ENCODE data around the gene NAXD.

Gene NAXD

GRCh38 chr13:110578363-110578762 lies 37.0 kb upstream of the NAXD start:
- H3K4me1 ChIP-seq (ENCODE audit: control insufficient read depth, insufficient read depth, low read length): peaks cover 28% of the 10 kb centered on the region

DNA sequence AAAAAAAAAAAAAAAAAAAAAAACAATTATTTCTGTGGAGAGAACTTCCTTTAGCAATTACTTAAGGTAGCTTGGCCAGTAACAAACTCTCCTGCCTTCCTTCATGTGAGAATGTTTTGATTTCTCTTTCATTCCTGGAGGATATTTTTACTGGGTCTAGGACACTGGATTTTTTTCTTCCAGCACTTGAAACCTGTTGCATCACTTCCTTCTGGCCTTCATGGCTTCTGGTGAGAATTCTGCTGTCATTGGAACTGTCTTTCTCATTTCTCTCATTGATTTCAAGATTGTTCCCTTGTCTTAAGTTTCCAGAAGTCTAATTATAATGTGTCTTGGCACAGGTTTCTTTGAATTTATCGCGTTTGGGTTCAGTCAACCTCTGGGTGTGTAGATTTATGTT lies 34.5 kb upstream of the NAXD start:
- no peak overlapping the region for H3K9ac ChIP-seq (ENCODE audit: low read length)
- H3K4me3 ChIP-seq (ENCODE audit: low read length): no peak overlapping the region
- peaks cover 17% of the 10 kb centered on the region for H3K4me1 ChIP-seq (ENCODE audit: control insufficient read depth, insufficient read depth, low read length)
- no peaks in the 10 kb centered on the region for H3K27me3 ChIP-seq (ENCODE audit: control insufficient read depth, insufficient read depth, low read length)
- H3K9me3 ChIP-seq (ENCODE audit: control insufficient read depth, low read length): no peaks in the 10 kb centered on the region
- no peaks in the 10 kb centered on the region for H3K36me3 ChIP-seq (ENCODE audit: control insufficient read depth, insufficient read depth, low read length)

More at GRCh38 chr13:110578363-110578762, 37.0 kb upstream of the NAXD start:
- Histone ChIP-seq H3K27me3 (ENCODE audit: control insufficient read depth, insufficient read depth, low read length) (peaks cover under 1% of the 10 kb centered on the region), H3K9me3 (ENCODE audit: control insufficient read depth, low read length) (no peaks in the 10 kb centered on the region), H3K36me3 (ENCODE audit: control insufficient read depth, insufficient read depth, low read length) (no peaks in the 10 kb centered on the region), H3K9ac (ENCODE audit: low read length) (no peak overlapping the region), H3K4me3 (ENCODE audit: low read length) (no peak overlapping the region)

DNA sequence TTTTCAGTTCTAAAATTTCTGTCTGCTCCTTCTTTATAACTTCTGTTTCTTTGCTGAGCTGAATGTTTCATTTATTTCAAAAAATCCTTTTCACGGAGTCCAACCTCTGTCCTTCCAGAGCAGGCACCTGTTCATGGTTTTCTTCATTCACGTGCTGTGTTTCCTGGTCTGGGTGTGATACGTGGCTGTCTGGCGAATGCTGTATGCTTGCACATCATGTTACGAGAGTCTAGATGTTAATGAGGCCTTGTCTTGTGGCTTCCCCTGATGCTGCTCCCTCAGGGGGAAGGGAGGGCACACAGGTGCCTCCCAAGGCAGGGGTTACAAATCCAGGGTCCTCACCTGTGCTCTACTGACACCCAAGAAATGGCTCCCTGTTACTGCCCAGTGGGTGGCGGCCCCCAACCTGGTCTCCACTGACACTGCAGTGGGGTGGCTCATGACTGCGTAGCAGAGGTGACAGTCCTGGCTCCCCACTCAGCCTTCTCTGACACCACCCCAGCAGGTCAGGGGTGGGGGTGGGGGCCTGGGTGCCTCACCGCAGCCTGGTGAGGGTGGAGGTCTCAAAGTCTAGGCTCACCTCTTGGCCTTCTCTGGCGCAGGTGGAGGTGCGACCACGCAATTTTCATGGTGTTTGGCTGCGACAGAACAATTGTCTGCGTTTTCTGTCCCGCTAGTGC lies 33.7 kb upstream of the NAXD start:
- no peak overlapping the region for H3K4me3 ChIP-seq (ENCODE audit: low read length)
- no peak overlapping the region for H3K9ac ChIP-seq (ENCODE audit: low read length)
- H3K9me3 ChIP-seq (ENCODE audit: control insufficient read depth, low read length): no peaks in the 10 kb centered on the region
- no peaks in the 10 kb centered on the region for H3K27me3 ChIP-seq (ENCODE audit: control insufficient read depth, insufficient read depth, low read length)
- peaks cover 11% of the 10 kb centered on the region for H3K4me1 ChIP-seq (ENCODE audit: control insufficient read depth, insufficient read depth, low read length)
- H3K36me3 ChIP-seq (ENCODE audit: control insufficient read depth, insufficient read depth, low read length): no peaks in the 10 kb centered on the region

- Histone ChIP-seq H3K9ac (ENCODE audit: low read length) (no peak overlapping the region), H3K27me3 (ENCODE audit: control insufficient read depth, insufficient read depth, low read length) (no peaks in the 10 kb centered on the region), H3K36me3 (ENCODE audit: control insufficient read depth, insufficient read depth, low read length) (no peaks in the 10 kb centered on the region), H3K4me3 (ENCODE audit: low read length) (no peak overlapping the region), H3K9me3 (ENCODE audit: control insufficient read depth, low read length) (no peaks in the 10 kb centered on the region), H3K4me1 (ENCODE audit: control insufficient read depth, insufficient read depth, low read length) (peaks cover 6% of the 10 kb centered on the region)
Observed at GRCh38 chr13:110582421-110582954, 32.9 kb upstream of the NAXD start.

DNA sequence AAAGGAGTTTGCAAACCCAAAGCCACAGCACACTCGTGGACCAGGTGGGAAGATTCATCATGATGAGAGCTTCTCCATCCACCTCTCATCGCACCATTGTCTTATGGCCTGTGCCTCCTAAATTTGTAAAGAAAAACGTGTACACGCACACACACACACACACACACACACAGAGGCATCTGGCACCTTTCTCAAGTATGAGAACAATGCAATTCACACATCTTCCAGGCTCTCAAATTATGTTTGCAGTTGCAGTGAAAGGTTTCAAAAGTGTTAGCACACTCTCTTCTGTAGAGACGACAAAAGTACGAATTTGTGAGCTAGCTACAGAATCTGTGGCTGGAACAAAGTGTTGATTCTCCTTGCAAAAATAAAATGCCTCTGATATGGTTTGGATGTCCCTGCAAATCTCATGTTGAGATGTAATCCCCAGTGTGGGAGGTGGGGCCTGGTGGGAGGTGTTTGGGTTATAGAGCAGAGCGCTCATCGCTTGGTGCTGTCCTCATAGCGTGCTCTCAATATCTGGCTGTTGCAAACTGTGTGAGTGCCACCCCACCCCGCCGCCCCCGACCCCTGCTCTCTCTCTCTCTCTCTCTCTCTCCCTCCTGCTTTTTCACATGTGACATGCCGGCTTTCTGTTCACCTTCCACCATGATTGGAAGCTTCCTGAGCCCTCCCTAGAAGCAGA lies 32.0 kb upstream of the NAXD start:
- no peaks in the 10 kb centered on the region for H3K27me3 ChIP-seq (ENCODE audit: control insufficient read depth, insufficient read depth, low read length)
- H3K9ac ChIP-seq (ENCODE audit: low read length): no peak overlapping the region
- no peaks in the 10 kb centered on the region for H3K9me3 ChIP-seq (ENCODE audit: control insufficient read depth, low read length)
- H3K4me1 ChIP-seq (ENCODE audit: control insufficient read depth, insufficient read depth, low read length): peaks cover 4% of the 10 kb centered on the region
- H3K36me3 ChIP-seq (ENCODE audit: control insufficient read depth, insufficient read depth, low read length): no peaks in the 10 kb centered on the region
- H3K4me3 ChIP-seq (ENCODE audit: low read length): no peak overlapping the region

DNA sequence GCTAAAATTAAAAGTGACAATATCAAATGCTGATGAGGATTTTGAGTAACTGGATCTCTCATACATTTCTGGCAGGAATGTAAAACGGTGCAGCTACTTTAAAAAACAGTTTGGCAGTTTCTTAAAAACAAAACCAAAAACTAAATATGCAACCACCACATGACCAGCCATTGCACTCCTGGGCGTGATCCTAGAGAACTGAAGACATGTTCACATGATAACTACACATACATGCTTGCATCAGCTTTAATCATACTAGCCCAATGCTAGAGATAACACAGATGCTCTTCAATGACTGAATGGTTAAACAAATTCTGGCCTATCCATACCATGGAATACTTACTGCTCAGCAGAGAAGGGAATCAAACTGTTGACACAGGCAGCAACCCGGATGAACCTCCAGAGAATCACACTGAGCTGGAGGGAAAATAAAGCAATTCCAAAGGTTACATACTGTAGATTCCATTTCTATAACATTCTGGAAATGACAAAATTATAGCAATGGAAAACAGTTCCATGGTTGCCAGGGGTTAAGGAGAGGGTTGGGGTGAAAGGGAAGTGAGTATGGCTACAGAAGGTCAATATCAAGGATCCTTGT lies 25.5 kb upstream of the NAXD start:
- H3K9me3 ChIP-seq (ENCODE audit: control insufficient read depth, low read length): no peaks in the 10 kb centered on the region
- no peak overlapping the region for H3K9ac ChIP-seq (ENCODE audit: low read length)
- H3K27me3 ChIP-seq (ENCODE audit: control insufficient read depth, insufficient read depth, low read length): no peaks in the 10 kb centered on the region
- H3K4me1 ChIP-seq (ENCODE audit: control insufficient read depth, insufficient read depth, low read length): no peaks in the 10 kb centered on the region
- no peaks in the 10 kb centered on the region for H3K36me3 ChIP-seq (ENCODE audit: control insufficient read depth, insufficient read depth, low read length)
- no peak overlapping the region for H3K4me3 ChIP-seq (ENCODE audit: low read length)

- no peaks in the 10 kb centered on the region for H3K27me3 ChIP-seq (ENCODE audit: control insufficient read depth, insufficient read depth, low read length)
- no peaks in the 10 kb centered on the region for H3K9me3 ChIP-seq (ENCODE audit: control insufficient read depth, low read length)
Observed at GRCh38 chr13:110590577-110590976, 24.8 kb upstream of the NAXD start.

GRCh38 chr13:110592665-110593064 lies 22.7 kb upstream of the NAXD start:
- H3K4me1 ChIP-seq (ENCODE audit: control insufficient read depth, insufficient read depth, low read length): no peaks in the 10 kb centered on the region
- H3K9me3 ChIP-seq (ENCODE audit: control insufficient read depth, low read length): no peaks in the 10 kb centered on the region
- H3K36me3 ChIP-seq (ENCODE audit: control insufficient read depth, insufficient read depth, low read length): no peaks in the 10 kb centered on the region
- no peak overlapping the region for H3K4me3 ChIP-seq (ENCODE audit: low read length)
- H3K9ac ChIP-seq (ENCODE audit: low read length): no peak overlapping the region
- no peaks in the 10 kb centered on the region for H3K27me3 ChIP-seq (ENCODE audit: control insufficient read depth, insufficient read depth, low read length)

More at GRCh38 chr13:110590577-110590976, 24.8 kb upstream of the NAXD start:
- no peaks in the 10 kb centered on the region for H3K4me1 ChIP-seq (ENCODE audit: control insufficient read depth, insufficient read depth, low read length)
- H3K4me3 ChIP-seq (ENCODE audit: low read length): no peak overlapping the region
- no peaks in the 10 kb centered on the region for H3K36me3 ChIP-seq (ENCODE audit: control insufficient read depth, insufficient read depth, low read length)
- H3K9ac ChIP-seq (ENCODE audit: low read length): no peak overlapping the region

GRCh38 chr13:110593430-110594130 lies 21.8 kb upstream of the NAXD start:
- no peak overlapping the region for H3K4me3 ChIP-seq (ENCODE audit: low read length)
- no peaks in the 10 kb centered on the region for H3K9me3 ChIP-seq (ENCODE audit: control insufficient read depth, low read length)
- H3K9ac ChIP-seq (ENCODE audit: low read length): no peak overlapping the region
- no peaks in the 10 kb centered on the region for H3K4me1 ChIP-seq (ENCODE audit: control insufficient read depth, insufficient read depth, low read length)
- no peaks in the 10 kb centered on the region for H3K27me3 ChIP-seq (ENCODE audit: control insufficient read depth, insufficient read depth, low read length)
- H3K36me3 ChIP-seq (ENCODE audit: control insufficient read depth, insufficient read depth, low read length): no peaks in the 10 kb centered on the region

GRCh38 chr13:110597041-110597689 lies 18.2 kb upstream of the NAXD start:
- H3K9me3 ChIP-seq (ENCODE audit: control insufficient read depth, low read length): no peaks in the 10 kb centered on the region
- no peak overlapping the region for H3K9ac ChIP-seq (ENCODE audit: low read length)

DNA sequence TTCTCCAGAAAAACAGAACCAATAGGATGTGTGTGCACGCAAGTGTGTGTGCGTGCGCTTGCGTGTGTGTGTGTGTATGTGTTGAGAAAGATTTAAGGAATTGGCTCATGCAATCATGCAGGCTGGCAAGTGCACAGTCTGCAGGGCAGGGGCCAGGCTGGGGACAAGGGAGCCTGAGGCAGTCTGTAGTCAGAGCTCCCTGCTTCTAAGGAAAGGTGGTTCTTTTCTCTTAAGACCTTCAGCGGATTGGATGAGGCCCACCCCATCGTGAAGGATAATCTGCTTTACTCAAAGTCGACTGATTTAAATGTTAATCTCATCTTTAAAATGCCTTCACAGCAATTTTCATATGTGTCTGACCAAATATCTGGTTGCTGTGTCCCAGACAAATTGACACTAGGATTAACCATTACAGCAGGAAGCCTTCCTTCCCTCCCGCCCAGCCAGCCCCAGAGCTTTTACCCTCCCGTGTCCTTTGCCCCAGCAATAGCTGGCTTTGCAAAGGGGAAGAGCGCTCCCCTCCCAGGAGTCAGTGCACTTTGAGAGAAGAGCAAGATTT lies 15.0 kb upstream of the NAXD start:
- Histone ChIP-seq H3K4me1 (ENCODE audit: control insufficient read depth, insufficient read depth, low read length) (peaks cover 4% of the 10 kb centered on the region), H3K27me3 (ENCODE audit: control insufficient read depth, insufficient read depth, low read length) (no peaks in the 10 kb centered on the region), H3K36me3 (ENCODE audit: control insufficient read depth, insufficient read depth, low read length) (no peaks in the 10 kb centered on the region), H3K4me3 (ENCODE audit: low read length) (no peak overlapping the region), H3K9ac (ENCODE audit: low read length) (no peak overlapping the region), H3K9me3 (ENCODE audit: control insufficient read depth, low read length) (no peaks in the 10 kb centered on the region)

More at GRCh38 chr13:110597041-110597689, 18.2 kb upstream of the NAXD start:
- H3K4me3 ChIP-seq (ENCODE audit: low read length): no peak overlapping the region
- no peaks in the 10 kb centered on the region for H3K36me3 ChIP-seq (ENCODE audit: control insufficient read depth, insufficient read depth, low read length)
- peaks cover under 1% of the 10 kb centered on the region for H3K4me1 ChIP-seq (ENCODE audit: control insufficient read depth, insufficient read depth, low read length)
- no peaks in the 10 kb centered on the region for H3K27me3 ChIP-seq (ENCODE audit: control insufficient read depth, insufficient read depth, low read length)
